Activated CD8-positive, alpha-beta T cell treated with anti-CD3 and anti-CD28 coated beads for 36 hours (primary cell): ENCODE results near the gene SIGLEC15. TPM values are rescaled to one million over a fixed set of nuclear protein-coding genes. Genes with fewer than 3 reads are reported as not detected.
"Not testable (repeated sequence)": the region's sequence is repeated elsewhere in the genome, so short reads cannot be mapped to it uniquely, and the experiment has no call there.

Source experiments
- ATAC-seq: fragments of 200-7000 bp; cut with Tn5 transposase; one replicate; pipeline ENCODE4 v1.10.0; 2021; ENCODE audit warnings: mild to moderate bottlenecking, moderate library complexity
- CTCF ChIA-PET: fragments of 350-600 bp; sonication (Branson Sonifier 250); formaldehyde crosslinking; loops from one replicate; lab custom pipeline; 2021; ENCODE audit warnings: antibody characterized with exemption; lab: Charles Lee
- POLR2A ChIA-PET: fragments of 350-600 bp; sonication (Branson Sonifier 250); formaldehyde crosslinking; loops from one replicate; lab custom pipeline; 2021; ENCODE audit warnings: antibody characterized with exemption; lab: Charles Lee
- DNase-seq: peaks from one replicate; pipeline ENCODE4 v3.0.0-alpha.2; 2020
- H3K27ac Mint-ChIP-seq: one replicate; pipeline ENCODE4 v1.8.0; 2021; ENCODE audit warnings: mild to moderate bottlenecking, mixed read lengths
- H3K27me3 Mint-ChIP-seq: one replicate; pipeline ENCODE4 v1.8.0; 2021; ENCODE audit warnings: mixed read lengths
- H3K36me3 Mint-ChIP-seq: one replicate; pipeline ENCODE4 v1.8.0; 2021; ENCODE audit warnings: low read depth, mixed read lengths
- H3K4me1 Mint-ChIP-seq: one replicate; pipeline ENCODE4 v1.8.0; 2021; ENCODE audit warnings: low read depth, mixed read lengths
- H3K4me3 Mint-ChIP-seq: one replicate; pipeline ENCODE4 v1.8.0; 2021; ENCODE audit warnings: mild to moderate bottlenecking, moderate library complexity, mixed read lengths
- H3K9me3 Mint-ChIP-seq: one replicate; pipeline ENCODE4 v1.8.0; 2021; ENCODE audit warnings: mixed read lengths
- intact Hi-C: fragments of 100-400 bp; cut with micrococcal nuclease; formaldehyde crosslinking; loops from one replicate; pipeline ENCODE4 v1.10.0; 2022
- total RNA-seq, 2 experiments: library from RNA; stranded (reverse); gene quantifications; one replicate each; pipeline ENCODE4 v1.2.3, GENCODE V29; 2021
- TF ChIP-seq, protein P1 (sequence below): fragments of 200-600 bp; IDR thresholded peaks from one replicate; pipeline ENCODE4 v1.8.0; 2022; ENCODE audit warnings: antibody characterized with exemption, mild to moderate bottlenecking

SIGLEC15 gene
- total RNA-seq, 2 experiments from 2014 or later: not detected

DNA sequence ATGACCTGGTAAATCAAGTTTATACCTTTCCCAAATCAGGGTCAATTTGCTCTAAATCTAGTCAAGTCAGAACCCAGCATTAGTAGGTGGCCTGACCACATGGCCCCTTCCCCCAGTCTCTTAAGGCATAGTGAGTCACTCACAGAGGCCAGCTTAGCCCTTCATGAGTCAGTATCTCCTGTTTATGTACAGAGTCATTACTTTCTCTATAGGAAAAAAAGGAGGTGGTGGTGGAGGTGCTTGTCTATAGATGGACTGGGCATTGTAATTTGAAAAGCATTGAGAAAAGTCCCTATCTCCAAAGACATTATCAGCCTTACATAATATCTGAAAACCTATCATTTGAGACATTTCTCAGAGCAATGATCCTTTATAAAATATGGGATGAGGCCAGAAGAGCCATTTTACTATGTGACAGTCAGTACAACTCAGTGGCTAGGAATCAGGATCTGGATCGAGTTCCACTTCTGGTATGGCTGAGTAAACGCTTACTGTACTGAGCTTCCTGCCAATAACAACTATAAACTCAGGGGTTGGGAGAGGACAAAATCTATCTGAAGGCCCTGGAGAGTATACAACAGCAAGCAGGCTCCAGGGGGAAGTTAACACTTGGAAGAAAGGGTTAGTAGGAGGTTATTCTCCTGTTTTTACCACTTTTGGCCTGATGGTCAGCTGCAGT is 22.5 kb upstream of the SIGLEC15 start:
- Mint-ChIP-seq H3K4me1 (peaks cover 9% of the 10 kb centered on the region), H3K9me3 (peaks cover 13% of the 10 kb centered on the region), H3K27ac (no peak overlapping the region), H3K27me3 (peaks cover 2% of the 10 kb centered on the region), H3K36me3 (peaks cover 7% of the 10 kb centered on the region), H3K4me3 (no peak overlapping the region)
- peak; percentile 83 for ATAC-seq
- DNase-seq: peak; percentile 58
- intact Hi-C loops: no loop called here
- TF ChIP-seq, protein P1, sequence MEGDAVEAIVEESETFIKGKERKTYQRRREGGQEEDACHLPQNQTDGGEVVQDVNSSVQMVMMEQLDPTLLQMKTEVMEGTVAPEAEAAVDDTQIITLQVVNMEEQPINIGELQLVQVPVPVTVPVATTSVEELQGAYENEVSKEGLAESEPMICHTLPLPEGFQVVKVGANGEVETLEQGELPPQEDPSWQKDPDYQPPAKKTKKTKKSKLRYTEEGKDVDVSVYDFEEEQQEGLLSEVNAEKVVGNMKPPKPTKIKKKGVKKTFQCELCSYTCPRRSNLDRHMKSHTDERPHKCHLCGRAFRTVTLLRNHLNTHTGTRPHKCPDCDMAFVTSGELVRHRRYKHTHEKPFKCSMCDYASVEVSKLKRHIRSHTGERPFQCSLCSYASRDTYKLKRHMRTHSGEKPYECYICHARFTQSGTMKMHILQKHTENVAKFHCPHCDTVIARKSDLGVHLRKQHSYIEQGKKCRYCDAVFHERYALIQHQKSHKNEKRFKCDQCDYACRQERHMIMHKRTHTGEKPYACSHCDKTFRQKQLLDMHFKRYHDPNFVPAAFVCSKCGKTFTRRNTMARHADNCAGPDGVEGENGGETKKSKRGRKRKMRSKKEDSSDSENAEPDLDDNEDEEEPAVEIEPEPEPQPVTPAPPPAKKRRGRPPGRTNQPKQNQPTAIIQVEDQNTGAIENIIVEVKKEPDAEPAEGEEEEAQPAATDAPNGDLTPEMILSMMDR: no peak
- ChIA-PET POLR2A (no interaction called here), CTCF (interaction anchor here (1.0 kb wide), 1 partner anchor 37 kb away, joined by 3 read pairs; no protein-coding TSS in a partner anchor)

DNA sequence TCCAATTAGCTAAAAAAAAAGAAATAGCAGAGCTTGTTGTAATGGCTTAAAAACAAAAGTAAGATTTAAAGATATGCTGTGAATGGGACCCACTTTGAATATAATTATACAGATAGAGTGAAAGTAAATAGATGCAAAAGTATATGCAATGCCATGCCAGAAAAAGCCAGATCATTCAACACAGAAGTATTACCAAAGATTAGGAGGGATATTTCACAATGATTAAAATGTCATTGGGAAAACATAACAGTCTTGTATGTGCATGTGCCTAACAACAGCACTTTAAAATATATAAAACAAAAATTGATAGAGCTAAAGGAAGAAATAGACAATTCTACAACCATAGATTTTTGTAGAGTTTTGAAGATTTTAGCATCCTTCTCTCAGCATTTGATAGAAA is 19.9 kb upstream of the SIGLEC15 start:
- TF ChIP-seq, protein P1: no peak
- no peak for ATAC-seq
- POLR2A ChIA-PET: interaction anchor here (1.2 kb wide), 1 partner anchor 37 kb away, joined by 3 read pairs; no protein-coding TSS in a partner anchor
- CTCF ChIA-PET: interaction anchor here (1.0 to 3.3 kb wide), 3 partner anchors 30 to 141 kb away, joined by 3 to 23 read pairs (median 4); no protein-coding TSS in a partner anchor
- no peak for DNase-seq
- Mint-ChIP-seq H3K27me3 (peaks cover 2% of the 10 kb centered on the region), H3K36me3 (peaks cover 9% of the 10 kb centered on the region), H3K27ac (no peak overlapping the region), H3K4me3 (no peak overlapping the region), H3K9me3 (peaks cover 20% of the 10 kb centered on the region), H3K4me1 (peaks cover 24% of the 10 kb centered on the region)
- intact Hi-C loops: no loop called here

DNA sequence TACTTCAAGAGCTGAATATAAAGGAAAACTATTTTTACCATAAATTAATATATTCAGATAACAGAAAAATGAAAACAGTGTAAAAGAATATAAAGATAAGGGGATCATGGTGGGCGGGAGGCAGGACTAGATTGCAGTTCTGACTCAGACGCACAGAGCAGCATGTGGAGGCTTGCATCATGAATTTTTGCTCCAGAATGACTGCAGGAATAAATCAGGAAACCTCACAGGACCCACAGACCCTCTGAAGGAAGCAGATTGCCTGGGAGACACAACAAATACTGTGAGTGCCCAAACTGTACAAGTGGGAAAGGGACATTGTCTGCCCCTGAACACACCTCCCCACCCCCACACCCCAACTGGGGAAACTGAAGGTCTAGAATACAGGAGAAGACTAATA is 19.2 kb upstream of the SIGLEC15 start:
- ChIA-PET CTCF (interaction anchor here (0.7 to 3.3 kb wide), 6 partner anchors 30 to 1060 kb away, joined by 3 to 23 read pairs (median 5); no protein-coding TSS in a partner anchor), POLR2A (interaction anchor here (1.2 kb wide), 1 partner anchor 38 kb away, joined by 3 read pairs; no protein-coding TSS in a partner anchor)
- H3K36me3 Mint-ChIP-seq: peaks cover 9% of the 10 kb centered on the region
- H3K4me3 Mint-ChIP-seq: no peak overlapping the region
- peaks cover 20% of the 10 kb centered on the region for H3K9me3 Mint-ChIP-seq
- peaks cover 2% of the 10 kb centered on the region for H3K27me3 Mint-ChIP-seq
- no peak for ATAC-seq
- H3K27ac Mint-ChIP-seq: no peak overlapping the region
- TF ChIP-seq, protein P1: no peak
- DNase-seq: no peak
- peaks cover 28% of the 10 kb centered on the region for H3K4me1 Mint-ChIP-seq
- intact Hi-C loops: no loop called here

DNA sequence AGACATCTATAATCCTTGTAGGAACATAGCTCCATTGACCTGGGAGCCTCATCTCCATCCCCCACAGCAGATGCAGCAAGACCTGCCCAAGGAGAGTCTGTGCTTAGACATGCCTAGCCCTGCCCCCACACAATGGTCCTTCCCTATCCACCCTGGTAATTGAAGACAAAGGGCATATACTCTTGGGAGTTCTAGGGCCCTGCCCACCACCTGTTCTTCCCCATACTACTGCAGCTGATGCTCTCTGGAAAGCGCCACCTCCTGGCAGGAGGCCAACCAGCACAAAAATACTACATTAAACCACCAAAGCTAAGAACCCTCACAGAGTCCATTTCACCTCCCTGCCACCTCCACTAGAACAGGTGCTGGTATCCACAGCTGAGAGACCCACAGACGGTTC is 18.3 kb upstream of the SIGLEC15 start:
- ATAC-seq, H3K27me3 Mint-ChIP-seq, H3K27ac Mint-ChIP-seq, H3K4me3 Mint-ChIP-seq, POLR2A ChIA-PET, H3K36me3 Mint-ChIP-seq, intact Hi-C loops: not testable (repeated sequence)
- H3K9me3 Mint-ChIP-seq: peaks cover 20% of the 10 kb centered on the region
- DNase-seq: peak; percentile 63
- CTCF ChIA-PET: interaction anchor here (0.6 to 3.3 kb wide), 16 partner anchors 14 to 1061 kb away, joined by 3 to 23 read pairs (median 3); no protein-coding TSS in a partner anchor
- TF ChIP-seq, protein P1: peak; percentile 40
- peaks cover 28% of the 10 kb centered on the region for H3K4me1 Mint-ChIP-seq

DNA sequence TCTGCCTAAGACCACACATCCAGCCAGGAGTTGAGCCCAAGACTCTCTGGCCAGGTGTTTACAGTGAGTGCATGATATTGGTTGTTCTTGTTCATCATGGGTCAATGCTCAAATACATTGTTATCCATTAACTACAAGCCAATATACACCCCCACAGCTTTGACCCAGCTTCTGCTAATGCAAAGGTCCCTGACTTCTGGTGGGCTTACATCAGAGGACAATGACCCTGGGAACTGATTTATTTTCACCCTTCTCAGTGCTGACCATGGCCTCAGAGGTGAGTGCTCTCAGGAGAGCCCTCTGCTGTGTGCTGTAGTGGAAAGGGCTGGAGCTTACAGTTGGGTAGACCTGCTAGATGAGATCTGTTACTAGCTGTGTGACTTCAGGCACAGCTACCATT is 10.7 kb upstream of the SIGLEC15 start:
- POLR2A ChIA-PET, intact Hi-C loops, H3K4me3 Mint-ChIP-seq, H3K27me3 Mint-ChIP-seq, DNase-seq, H3K27ac Mint-ChIP-seq, H3K9me3 Mint-ChIP-seq, ATAC-seq, H3K36me3 Mint-ChIP-seq, H3K4me1 Mint-ChIP-seq, CTCF ChIA-PET: not testable (repeated sequence)
